Esophagus muscularis mucosa (tissue), 4 donors: Measurements from ENCODE around the gene TAC4. TPM values are rescaled to one million over a fixed set of nuclear protein-coding genes. Genes with fewer than 3 reads are reported as not detected.

Experiments used
- DNase-seq: peaks from one replicate; pipeline ENCODE4 v3.0.0-alpha.2; 2017; ENCODE audit errors: extremely low spot score
- H3K27ac ChIP-seq, 4 donors: fragments of 200-600 bp; sonication (generic); replicated peaks in 1 of 4; 1 replicate in 3 of 4; 2 replicates in 1 of 4; pipeline ENCODE4 v1.5.1; 2016 to 2019; ENCODE audit warnings: mild to moderate bottlenecking in 1 of 4
- H3K27me3 ChIP-seq, 4 donors: fragments of 200-600 bp; sonication (generic); one replicate each; pipeline versions ENCODE4 v1.5.1 to v1.6.0; 2016 to 2019
- H3K36me3 ChIP-seq, 4 donors: fragments of 200-600 bp; sonication (generic); one replicate each; pipeline ENCODE4 v1.5.1; 2016 to 2019
- H3K4me1 ChIP-seq, 4 donors: fragments of 200-600 bp; sonication (generic); one replicate each; pipeline ENCODE4 v1.5.1; 2016 to 2019
- H3K4me3 ChIP-seq, 4 donors: fragments of 200-600 bp; sonication (generic); 1 replicate in 2 of 4; 2 replicates in 2 of 4; pipeline ENCODE4 v1.5.1; 2016 to 2019; ENCODE audit warnings: mild to moderate bottlenecking in 4 of 4, moderate library complexity in 1 of 4
- H3K9me3 ChIP-seq, 4 donors: fragments of 200-600 bp; sonication (generic); 1 replicate in 3 of 4; 2 replicates in 1 of 4; pipeline ENCODE4 v1.5.1; 2016 to 2019
- EP300 ChIP-seq: sonication (generic); formaldehyde crosslinking; IDR thresholded peaks from one replicate; pipeline ENCODE4 v1.6.1; 2017; ENCODE audit warnings: antibody characterized with exemption
- POLR2A ChIP-seq: fragments of 450-650 bp; IDR thresholded peaks from one replicate; pipeline ENCODE4 v1.6.1; 2017; ENCODE audit warnings: antibody characterized with exemption, moderate library complexity, mild to moderate bottlenecking, low read depth
- POLR2AphosphoS5 ChIP-seq, 2 donors: sonication (generic); formaldehyde crosslinking; IDR thresholded peaks; one replicate each; pipeline ENCODE4 v1.6.1; 2017; ENCODE audit warnings: antibody characterized with exemption in 2 of 2
- WGBS: methylation state at CpG from one replicate; pipeline ENCODE4 v1.1.5; 2018; 5-methylcytosine and 5-hydroxymethylcytosine counted together
- intact Hi-C: fragments of 100-400 bp; cut with DNase I; formaldehyde crosslinking; loops from one replicate; pipeline ENCODE4 v1.15.1; 2023
- total RNA-seq, 4 donors: library from RNA; depleted of rRNA; stranded (reverse); fragments of >200 nt; gene quantifications; one replicate each; pipeline versions ENCODE4 v1.1.0 to v1.2.1, GENCODE V29; 2016
- TF ChIP-seq, protein P1 (sequence below), 3 experiments: fragments of 200-600 bp in 2 of 3; fragments of 450-650 bp in 1 of 3; sonication (generic) in 2 of 3; IDR thresholded peaks; one replicate each; pipeline ENCODE4 v1.5.1; 2017 to 2019; ENCODE audit warnings: antibody characterized with exemption in 3 of 3, mild to moderate bottlenecking in 2 of 3, moderate library complexity in 1 of 3

The TAC4 gene
- total RNA-seq, 4 donors from 2014 or later = not detected

DNA sequence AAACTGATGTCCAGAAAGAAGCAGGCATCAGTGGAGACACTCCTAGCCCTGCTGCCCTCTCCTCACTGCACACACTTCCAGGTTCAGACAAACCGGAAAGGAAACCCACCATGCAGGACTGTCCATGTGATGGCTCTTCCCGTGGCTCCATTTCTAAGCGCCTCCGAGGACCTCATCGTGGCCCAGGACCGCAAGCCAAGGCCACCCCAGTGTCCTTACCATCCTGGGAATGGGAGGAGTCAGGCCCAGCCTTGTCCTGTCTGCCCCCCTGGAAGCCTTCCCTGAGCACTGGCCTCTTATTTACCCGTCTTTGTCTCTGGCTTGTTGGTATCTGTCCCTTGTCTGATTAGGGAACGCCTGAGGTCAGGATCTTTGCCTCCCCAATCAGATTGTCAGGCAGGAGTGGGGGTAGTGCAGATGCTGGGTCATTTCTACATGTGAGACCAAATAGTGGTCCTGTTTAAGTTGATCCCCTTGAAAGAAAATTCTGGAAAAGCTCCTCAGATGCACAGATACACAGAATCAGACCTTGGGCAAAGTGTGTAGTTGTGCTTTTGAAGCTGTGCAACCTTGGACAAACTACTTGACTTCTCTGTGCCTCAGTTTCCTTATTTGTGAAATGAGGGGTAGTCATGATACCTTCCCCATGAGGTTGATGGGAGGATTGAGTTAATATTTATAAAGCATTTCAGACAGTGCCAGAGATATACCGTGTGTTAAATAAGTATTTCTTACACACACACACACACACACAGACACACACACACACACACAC lies 744 bp downstream of the TAC4 start:
- intact Hi-C loops = loop anchor here (5.0 kb wide), 1 partner anchor 275 kb away; no protein-coding TSS in a partner anchor
- no peak overlapping the region for H3K4me3 ChIP-seq
- no peaks in the 10 kb centered on the region for H3K27me3 ChIP-seq
- TF ChIP-seq POLR2A (no peak), POLR2AphosphoS5 (IDR thresholded peaks at IDR 0.05) (no peak), EP300 (no peak)
- TF ChIP-seq, protein P1, sequence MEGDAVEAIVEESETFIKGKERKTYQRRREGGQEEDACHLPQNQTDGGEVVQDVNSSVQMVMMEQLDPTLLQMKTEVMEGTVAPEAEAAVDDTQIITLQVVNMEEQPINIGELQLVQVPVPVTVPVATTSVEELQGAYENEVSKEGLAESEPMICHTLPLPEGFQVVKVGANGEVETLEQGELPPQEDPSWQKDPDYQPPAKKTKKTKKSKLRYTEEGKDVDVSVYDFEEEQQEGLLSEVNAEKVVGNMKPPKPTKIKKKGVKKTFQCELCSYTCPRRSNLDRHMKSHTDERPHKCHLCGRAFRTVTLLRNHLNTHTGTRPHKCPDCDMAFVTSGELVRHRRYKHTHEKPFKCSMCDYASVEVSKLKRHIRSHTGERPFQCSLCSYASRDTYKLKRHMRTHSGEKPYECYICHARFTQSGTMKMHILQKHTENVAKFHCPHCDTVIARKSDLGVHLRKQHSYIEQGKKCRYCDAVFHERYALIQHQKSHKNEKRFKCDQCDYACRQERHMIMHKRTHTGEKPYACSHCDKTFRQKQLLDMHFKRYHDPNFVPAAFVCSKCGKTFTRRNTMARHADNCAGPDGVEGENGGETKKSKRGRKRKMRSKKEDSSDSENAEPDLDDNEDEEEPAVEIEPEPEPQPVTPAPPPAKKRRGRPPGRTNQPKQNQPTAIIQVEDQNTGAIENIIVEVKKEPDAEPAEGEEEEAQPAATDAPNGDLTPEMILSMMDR (IDR thresholded peaks at IDR 0.05) = no peak
- H3K27ac ChIP-seq = no peak overlapping the region
- H3K9me3 ChIP-seq = no peaks in the 10 kb centered on the region
- DNase-seq = no peak
- WGBS = 70% methylated on average over 9 of the region's 9 CpGs
- peaks cover 34 to 78% (median 60%) of the 10 kb centered on the region in 4 donors for H3K4me1 ChIP-seq
- peaks cover 0 to 4% (median 0%) of the 10 kb centered on the region in 4 donors for H3K36me3 ChIP-seq

DNA sequence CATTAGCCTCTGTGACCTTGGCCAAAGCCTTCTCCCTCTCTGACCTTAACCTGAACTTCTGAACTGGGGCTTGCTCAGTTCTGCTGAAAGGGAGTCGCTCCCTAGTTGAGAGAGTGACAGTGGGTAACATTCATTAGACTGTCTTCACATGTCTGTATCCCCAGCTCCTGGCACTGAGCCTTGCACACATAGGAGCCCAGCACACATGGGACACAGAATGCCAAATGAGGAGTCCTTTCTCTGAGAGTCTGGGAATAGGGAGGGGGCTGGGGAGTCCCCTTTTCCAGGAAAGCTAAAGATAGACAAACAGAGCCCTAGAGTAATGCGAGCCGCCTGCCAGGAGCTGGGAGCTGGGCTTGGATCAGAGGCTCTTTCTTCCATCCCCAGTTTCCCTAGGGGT lies 2.5 kb downstream of the TAC4 start:
- Histone ChIP-seq H3K36me3 (peaks cover 0 to 4% (median 0%) of the 10 kb centered on the region in 4 donors), H3K9me3 (no peaks in the 10 kb centered on the region), H3K27me3 (no peaks in the 10 kb centered on the region), H3K27ac (peak overlapping the region; percentile 51 to 68 (median 64)), H3K4me1 (peaks cover 22 to 61% (median 45%) of the 10 kb centered on the region in 4 donors), H3K4me3 (no peak overlapping the region)
- intact Hi-C loops = loop anchor here (5.0 kb wide), 1 partner anchor 273 kb away; no protein-coding TSS in a partner anchor
- TF ChIP-seq POLR2AphosphoS5 (IDR thresholded peaks at IDR 0.05) (peak; percentile 53 to 62), EP300 (no peak)
- 27% methylated on average over 2 of the region's 3 CpGs for WGBS
- DNase-seq = no peak

DNA sequence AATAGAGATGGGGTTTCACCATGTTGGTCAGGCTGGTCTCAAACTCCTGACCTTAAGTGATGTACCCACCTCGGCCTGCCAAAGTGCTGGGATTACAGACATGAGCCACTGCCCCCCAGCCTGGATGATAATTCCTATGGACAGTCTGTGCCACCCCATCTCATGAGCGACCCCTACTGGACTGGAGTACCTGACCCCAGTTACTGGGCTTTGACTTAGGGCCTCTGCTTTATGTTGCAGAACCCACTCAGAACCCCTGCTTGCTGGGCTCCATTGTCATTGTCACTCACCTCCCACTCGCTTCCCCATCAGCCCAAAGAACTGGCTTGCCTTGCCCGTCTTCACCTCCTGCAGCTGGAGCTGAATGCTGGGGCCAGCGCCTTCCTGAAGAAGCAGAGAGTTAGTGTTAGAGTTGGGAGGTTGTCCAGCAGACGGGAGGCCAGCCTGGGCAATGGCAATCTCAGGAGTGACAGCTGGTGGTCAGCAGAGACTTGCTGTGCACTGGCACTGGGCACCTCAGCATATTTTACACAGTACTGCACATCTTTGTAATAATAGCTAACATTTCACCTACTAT lies 4.0 kb downstream of the TAC4 start:
- 91% methylated on average over 6 of the region's 6 CpGs for WGBS
- intact Hi-C loops = no loop called here
- no peaks in the 10 kb centered on the region for H3K27me3 ChIP-seq
- no peak for DNase-seq
- TF ChIP-seq POLR2AphosphoS5 (IDR thresholded peaks at IDR 0.05) (no peak), POLR2A (no peak), EP300 (no peak)
- TF ChIP-seq, protein P1 (IDR thresholded peaks at IDR 0.05) = peak in 2 of 3 experiments; percentile 4 to 26
- H3K4me3 ChIP-seq = no peak overlapping the region
- no peak overlapping the region for H3K27ac ChIP-seq
- H3K9me3 ChIP-seq = no peaks in the 10 kb centered on the region
- H3K36me3 ChIP-seq = peaks cover 0 to 4% (median under 1%) of the 10 kb centered on the region in 4 donors
- peaks cover 26 to 63% (median 44%) of the 10 kb centered on the region in 4 donors for H3K4me1 ChIP-seq

DNA sequence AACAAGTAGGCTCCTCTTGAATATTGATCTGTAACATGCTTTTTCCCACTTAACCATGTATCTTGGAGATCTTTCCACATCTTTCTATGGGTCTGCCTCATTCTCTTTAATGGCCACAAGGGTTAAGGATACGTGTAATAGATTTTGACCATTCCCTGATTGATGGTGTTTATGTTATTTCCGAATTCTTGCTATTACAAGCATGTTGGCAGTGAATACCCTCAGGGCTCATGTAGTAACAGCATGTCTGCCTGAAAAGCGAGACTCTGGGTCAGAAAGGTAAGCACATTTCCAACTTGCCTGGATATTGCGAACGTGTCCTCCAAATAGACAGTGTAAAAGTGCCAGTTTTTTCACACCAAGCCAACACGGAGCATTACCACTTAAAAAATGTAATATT lies 5.0 kb downstream of the TAC4 start:
- no peaks in the 10 kb centered on the region for H3K27me3 ChIP-seq
- peaks cover 0 to 13% (median 5%) of the 10 kb centered on the region in 4 donors for H3K36me3 ChIP-seq
- H3K4me1 ChIP-seq = peaks cover 26 to 62% (median 43%) of the 10 kb centered on the region in 4 donors
- no peaks in the 10 kb centered on the region for H3K9me3 ChIP-seq
- H3K4me3 ChIP-seq = no peak overlapping the region
- intact Hi-C loops = no loop called here
- TF ChIP-seq EP300 = no peak
- TF ChIP-seq POLR2A = no peak
- TF ChIP-seq, protein P1 (IDR thresholded peaks at IDR 0.05) = no peak
- no peak for TF ChIP-seq POLR2AphosphoS5 (IDR thresholded peaks at IDR 0.05)
- H3K27ac ChIP-seq = no peak overlapping the region
- DNase-seq = no peak
- WGBS = 56% methylated on average over 6 of the region's 6 CpGs

DNA sequence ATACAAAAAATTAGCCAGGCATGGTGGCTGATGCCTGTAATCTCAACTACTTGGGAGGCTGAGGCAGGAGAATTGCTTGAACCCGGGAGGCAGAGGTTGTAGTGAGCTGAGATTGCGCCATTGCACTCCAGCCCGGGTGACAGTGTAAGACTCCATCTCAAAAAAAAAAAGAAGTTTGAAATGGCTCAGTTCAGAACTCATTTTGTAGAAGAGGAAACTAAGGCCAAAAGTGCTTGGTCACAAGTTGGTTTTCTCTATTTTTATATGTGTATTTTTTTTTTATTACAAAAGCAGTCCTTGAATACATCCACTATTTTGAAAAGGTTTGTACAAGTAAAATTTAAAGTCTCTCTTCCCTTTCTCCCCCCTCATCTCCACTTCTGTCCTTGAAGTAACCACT lies 5.5 kb downstream of the TAC4 start:
- intact Hi-C loops = no loop called here
- no peak for TF ChIP-seq POLR2A
- DNase-seq = no peak
- no peaks in the 10 kb centered on the region for H3K9me3 ChIP-seq
- peaks cover 0 to 16% (median 6%) of the 10 kb centered on the region in 4 donors for H3K36me3 ChIP-seq
- H3K27ac ChIP-seq = no peak overlapping the region
- no peaks in the 10 kb centered on the region for H3K27me3 ChIP-seq
- 85% methylated on average over 3 of the region's 3 CpGs for WGBS
- H3K4me1 ChIP-seq = peaks cover 26 to 62% (median 42%) of the 10 kb centered on the region in 4 donors
- H3K4me3 ChIP-seq = no peak overlapping the region
